ENCODE results near the gene TMEM200A.

The TMEM200A gene

GRCh38 chr6:130390890-130391289 lies 25.1 kb downstream of the TMEM200A start:
- Histone ChIP-seq H2BK12ac (ENCODE audit: low read length) (no peak overlapping the region), H3K4me3 (ENCODE audit: low read depth, low read length) (no peak overlapping the region), H3K18ac (ENCODE audit: low read length) (no peak overlapping the region), H3K9me3 (ENCODE audit: insufficient read depth, low read depth, low read length) (no peaks in the 10 kb centered on the region), H3K4me2 (ENCODE audit: low read length) (no peak overlapping the region), H3K23ac (ENCODE audit: low read length) (no peak overlapping the region), H2AFZ (ENCODE audit: insufficient read depth, low read length, poor library complexity) (no peak overlapping the region), H3K4ac (ENCODE audit: low read depth, low read length) (no peak overlapping the region), H3K79me2 (ENCODE audit: control insufficient read depth, insufficient read depth, low read length, poor library complexity) (no peaks in the 10 kb centered on the region), H3K27ac (ENCODE audit: low read depth, low read length) (no peak overlapping the region), H4K8ac (ENCODE audit: low read depth, low read length) (no peak overlapping the region), H3K4me1 (ENCODE audit: control insufficient read depth in 1 of 2, insufficient read depth in 2 of 2, low read length in 2 of 2) (no peaks in the 10 kb centered on the region), H3K79me1 (ENCODE audit: low read length) (no peaks in the 10 kb centered on the region), H3K14ac (ENCODE audit: low read length) (no peak overlapping the region), H2BK120ac (ENCODE audit: insufficient read depth, low read length, poor library complexity) (no peak overlapping the region), H3K9ac (ENCODE audit: low read length) (no peak overlapping the region), H2BK5ac (ENCODE audit: low read depth, low read length, poor library complexity) (no peak overlapping the region), H3K36me3 (ENCODE audit: control insufficient read depth in 1 of 2, insufficient read depth in 2 of 2, low read length in 2 of 2) (no peaks in the 10 kb centered on the region), H3K27me3 (ENCODE audit: insufficient read depth, low read length) (no peaks in the 10 kb centered on the region), H2AK5ac (ENCODE audit: low read length) (no peak overlapping the region), H4K91ac (ENCODE audit: low read depth, low read length) (no peak overlapping the region), H4K12ac (ENCODE audit: low read depth, low read length) (no peak overlapping the region)
- no CpG with 5 or more reads among the region's 3 CpGs for WGBS (ENCODE audit: extremely low coverage, insufficient coverage, insufficient read length)
- no peak for DNase-seq

GRCh38 chr6:130393306-130393705 lies 27.5 kb downstream of the TMEM200A start:
- H4K12ac ChIP-seq (ENCODE audit: low read depth, low read length), result no peak overlapping the region
- H3K27me3 ChIP-seq (ENCODE audit: insufficient read depth, low read length), result no peaks in the 10 kb centered on the region
- no peak overlapping the region for H2BK5ac ChIP-seq (ENCODE audit: low read depth, low read length, poor library complexity)
- H3K27ac ChIP-seq (ENCODE audit: low read depth, low read length), result no peak overlapping the region
- H3K18ac ChIP-seq (ENCODE audit: low read length), result no peak overlapping the region
- H4K91ac ChIP-seq (ENCODE audit: low read depth, low read length), result no peak overlapping the region
- H3K9ac ChIP-seq (ENCODE audit: low read length), result no peak overlapping the region
- no peak overlapping the region for H2BK12ac ChIP-seq (ENCODE audit: low read length)
- H3K9me3 ChIP-seq (ENCODE audit: insufficient read depth, low read depth, low read length), result no peaks in the 10 kb centered on the region
- H3K4me3 ChIP-seq (ENCODE audit: low read depth, low read length), result no peak overlapping the region
- H4K8ac ChIP-seq (ENCODE audit: low read depth, low read length), result no peak overlapping the region
- no CpG with 5 or more reads among the region's 6 CpGs for whole genome bisulfite sequencing (ENCODE audit: extremely low coverage, insufficient coverage, insufficient read length)
- H3K79me1 ChIP-seq (ENCODE audit: low read length), result no peaks in the 10 kb centered on the region
- DNase-seq, result no peak
- H3K4me1 ChIP-seq (ENCODE audit: control insufficient read depth in 1 of 2, insufficient read depth in 2 of 2, low read length in 2 of 2), result no peaks in the 10 kb centered on the region
- H3K23ac ChIP-seq (ENCODE audit: low read length), result no peak overlapping the region
- no peak overlapping the region for H2BK120ac ChIP-seq (ENCODE audit: insufficient read depth, low read length, poor library complexity)
- H3K4me2 ChIP-seq (ENCODE audit: low read length), result no peak overlapping the region
- no peaks in the 10 kb centered on the region for H3K36me3 ChIP-seq (ENCODE audit: control insufficient read depth in 1 of 2, insufficient read depth in 2 of 2, low read length in 2 of 2)
- no peaks in the 10 kb centered on the region for H3K79me2 ChIP-seq (ENCODE audit: control insufficient read depth, insufficient read depth, low read length, poor library complexity)
- H3K14ac ChIP-seq (ENCODE audit: low read length), result no peak overlapping the region
- no peak overlapping the region for H2AK5ac ChIP-seq (ENCODE audit: low read length)
- no peak overlapping the region for H2AFZ ChIP-seq (ENCODE audit: insufficient read depth, low read length, poor library complexity)
- no peak overlapping the region for H3K4ac ChIP-seq (ENCODE audit: low read depth, low read length)

GRCh38 chr6:130394246-130394645 lies 28.4 kb downstream of the TMEM200A start:
- Histone ChIP-seq H2AK5ac (ENCODE audit: low read length) (no peak overlapping the region), H2BK120ac (ENCODE audit: insufficient read depth, low read length, poor library complexity) (no peak overlapping the region), H3K27ac (ENCODE audit: low read depth, low read length) (no peak overlapping the region), H3K23ac (ENCODE audit: low read length) (no peak overlapping the region), H4K91ac (ENCODE audit: low read depth, low read length) (no peak overlapping the region), H3K9ac (ENCODE audit: low read length) (no peak overlapping the region), H4K8ac (ENCODE audit: low read depth, low read length) (no peak overlapping the region), H3K79me1 (ENCODE audit: low read length) (no peaks in the 10 kb centered on the region), H3K27me3 (ENCODE audit: insufficient read depth, low read length) (no peaks in the 10 kb centered on the region), H4K12ac (ENCODE audit: low read depth, low read length) (no peak overlapping the region), H3K18ac (ENCODE audit: low read length) (no peak overlapping the region), H3K36me3 (ENCODE audit: control insufficient read depth in 1 of 2, insufficient read depth in 2 of 2, low read length in 2 of 2) (no peaks in the 10 kb centered on the region), H3K79me2 (ENCODE audit: control insufficient read depth, insufficient read depth, low read length, poor library complexity) (no peaks in the 10 kb centered on the region), H3K4me1 (ENCODE audit: control insufficient read depth in 1 of 2, insufficient read depth in 2 of 2, low read length in 2 of 2) (no peaks in the 10 kb centered on the region), H3K4ac (ENCODE audit: low read depth, low read length) (no peak overlapping the region), H3K9me3 (ENCODE audit: insufficient read depth, low read depth, low read length) (no peaks in the 10 kb centered on the region), H2BK12ac (ENCODE audit: low read length) (no peak overlapping the region), H3K4me3 (ENCODE audit: low read depth, low read length) (no peak overlapping the region), H2BK5ac (ENCODE audit: low read depth, low read length, poor library complexity) (no peak overlapping the region), H2AFZ (ENCODE audit: insufficient read depth, low read length, poor library complexity) (no peak overlapping the region), H3K4me2 (ENCODE audit: low read length) (no peak overlapping the region), H3K14ac (ENCODE audit: low read length) (no peak overlapping the region)
- no CpG with 5 or more reads among the region's 5 CpGs for WGBS (ENCODE audit: extremely low coverage, insufficient coverage, insufficient read length)
- DNase-seq, result no peak

GRCh38 chr6:130395164-130395563 lies 29.3 kb downstream of the TMEM200A start:
- WGBS (ENCODE audit: extremely low coverage, insufficient coverage, insufficient read length), result no CpG with 5 or more reads among the region's 5 CpGs
- no peaks in the 10 kb centered on the region for H3K79me2 ChIP-seq (ENCODE audit: control insufficient read depth, insufficient read depth, low read length, poor library complexity)

More at GRCh38 chr6:130395164-130395563, 29.3 kb downstream of the TMEM200A start:
- DNase-seq, result no peak
- Histone ChIP-seq H3K14ac (ENCODE audit: low read length) (no peak overlapping the region), H3K9me3 (ENCODE audit: insufficient read depth, low read depth, low read length) (no peaks in the 10 kb centered on the region), H3K4me1 (ENCODE audit: control insufficient read depth in 1 of 2, insufficient read depth in 2 of 2, low read length in 2 of 2) (no peaks in the 10 kb centered on the region), H4K91ac (ENCODE audit: low read depth, low read length) (no peak overlapping the region), H2BK5ac (ENCODE audit: low read depth, low read length, poor library complexity) (no peak overlapping the region), H3K27me3 (ENCODE audit: insufficient read depth, low read length) (no peaks in the 10 kb centered on the region), H3K9ac (ENCODE audit: low read length) (no peak overlapping the region), H2BK120ac (ENCODE audit: insufficient read depth, low read length, poor library complexity) (no peak overlapping the region), H3K23ac (ENCODE audit: low read length) (no peak overlapping the region), H3K27ac (ENCODE audit: low read depth, low read length) (no peak overlapping the region), H4K8ac (ENCODE audit: low read depth, low read length) (no peak overlapping the region), H4K12ac (ENCODE audit: low read depth, low read length) (no peak overlapping the region), H3K79me1 (ENCODE audit: low read length) (no peaks in the 10 kb centered on the region), H2BK12ac (ENCODE audit: low read length) (no peak overlapping the region), H2AK5ac (ENCODE audit: low read length) (no peak overlapping the region), H3K18ac (ENCODE audit: low read length) (no peak overlapping the region), H3K4me3 (ENCODE audit: low read depth, low read length) (no peak overlapping the region), H3K4ac (ENCODE audit: low read depth, low read length) (no peak overlapping the region), H2AFZ (ENCODE audit: insufficient read depth, low read length, poor library complexity) (no peak overlapping the region), H3K4me2 (ENCODE audit: low read length) (no peak overlapping the region), H3K36me3 (ENCODE audit: control insufficient read depth in 1 of 2, insufficient read depth in 2 of 2, low read length in 2 of 2) (no peaks in the 10 kb centered on the region)
